Tongue (tissue), 2 donors: ENCODE data around the gene MICAL2. TPM values are rescaled to one million over a fixed set of nuclear protein-coding genes. Genes with fewer than 3 reads are reported as not detected.

Experiments used
- DNase-seq: peaks from one replicate; pipeline ENCODE4 v3.0.0-alpha.2; 2015
- total RNA-seq: library from RNA; depleted of rRNA; stranded (reverse); fragments of >200 nt; gene quantifications from one replicate; pipeline ENCODE4 v1.2.3, GENCODE V29; 2014

Gene MICAL2
- total RNA-seq, 1 donor from 2014 or later, result 16.9 TPM

- DNase-seq, result peak; percentile 47
These were observed 137.3 kb downstream of the MICAL2 start for GRCh38 chr11:12247543-12248254.

DNA sequence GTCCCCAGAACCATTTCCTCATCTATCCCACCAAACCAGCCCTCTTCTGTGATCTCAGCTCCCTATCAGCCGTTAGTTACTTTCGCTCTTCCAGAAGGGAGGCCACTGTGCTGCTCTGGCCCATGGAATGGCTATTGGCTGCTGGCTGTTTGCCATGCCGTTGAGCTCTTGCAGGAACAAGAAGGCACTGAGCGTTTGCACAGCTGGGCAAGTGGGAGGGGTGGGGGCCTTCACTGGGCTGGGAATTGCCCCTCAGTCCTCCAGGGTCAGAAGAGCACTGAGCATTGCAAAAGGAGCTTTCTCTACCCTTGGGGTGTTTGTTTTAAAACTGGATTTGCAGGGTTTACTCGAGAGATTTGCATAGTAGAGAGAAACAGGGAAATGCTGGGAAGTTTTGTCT, 137.9 kb downstream of the MICAL2 start:
- DNase-seq, result peak; percentile 92

DNA sequence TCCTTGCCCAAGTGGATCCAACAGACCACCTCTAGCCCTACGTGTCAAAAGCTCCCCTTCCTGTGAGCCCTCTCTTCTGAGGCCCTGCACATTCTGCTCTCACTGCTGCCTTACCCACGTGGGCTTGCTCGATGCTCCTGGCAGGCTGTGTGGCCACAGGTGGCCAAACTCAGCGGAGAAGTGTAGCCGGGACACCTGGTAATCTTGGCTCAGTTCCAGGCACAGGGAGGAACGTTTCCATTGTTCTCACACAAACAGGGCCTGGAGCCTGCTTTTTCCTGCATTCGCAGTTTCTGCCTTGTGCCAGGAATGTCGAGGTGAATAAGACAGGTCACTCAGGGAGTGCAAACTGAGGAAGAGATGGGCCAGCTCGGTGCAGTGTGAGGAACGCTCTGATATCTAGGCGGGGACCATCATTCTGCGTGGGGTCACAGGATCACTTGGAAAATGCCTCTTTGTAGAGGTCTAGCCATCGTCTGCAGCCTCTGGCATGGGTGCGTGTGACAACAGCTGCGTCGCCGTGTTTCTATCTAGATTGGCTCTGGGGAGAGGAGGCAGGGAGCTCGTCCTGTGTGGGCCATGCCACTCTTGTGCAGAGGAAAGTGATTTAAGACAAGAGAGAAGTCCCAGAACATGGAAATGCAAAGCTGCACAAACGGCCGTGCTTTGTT, 139.3 kb downstream of the MICAL2 start:
- DNase-seq, result peak; percentile 93

GRCh38 chr11:12251666-12252560, 141.5 kb downstream of the MICAL2 start:
- peak; percentile 45 for DNase-seq

- no peak for DNase-seq
These were observed 143.5 kb downstream of the MICAL2 start for GRCh38 chr11:12253843-12254281.

GRCh38 chr11:12258451-12258850, 148.1 kb downstream of the MICAL2 start:
- no peak for DNase-seq

DNA sequence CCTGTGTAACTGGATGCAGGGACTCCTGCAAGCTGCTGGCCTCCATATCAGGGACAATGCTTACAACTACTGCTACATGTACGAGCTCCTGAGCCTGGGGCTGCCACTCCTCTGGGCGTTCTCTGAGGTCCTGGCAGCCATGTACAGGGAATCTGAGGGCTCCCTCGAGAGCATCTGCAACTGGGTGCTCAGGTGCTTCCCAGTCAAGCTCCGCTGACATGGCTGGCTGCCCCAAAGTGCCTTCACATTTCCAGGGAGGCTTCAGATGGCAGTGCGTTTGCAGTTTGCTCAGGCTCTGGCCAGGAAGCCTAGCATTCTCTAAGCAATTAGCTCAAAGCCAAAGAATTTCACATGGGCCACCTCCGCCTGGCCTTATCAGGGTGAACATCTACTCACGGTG, 149.6 kb downstream of the MICAL2 start:
- DNase-seq, result no peak

DNA sequence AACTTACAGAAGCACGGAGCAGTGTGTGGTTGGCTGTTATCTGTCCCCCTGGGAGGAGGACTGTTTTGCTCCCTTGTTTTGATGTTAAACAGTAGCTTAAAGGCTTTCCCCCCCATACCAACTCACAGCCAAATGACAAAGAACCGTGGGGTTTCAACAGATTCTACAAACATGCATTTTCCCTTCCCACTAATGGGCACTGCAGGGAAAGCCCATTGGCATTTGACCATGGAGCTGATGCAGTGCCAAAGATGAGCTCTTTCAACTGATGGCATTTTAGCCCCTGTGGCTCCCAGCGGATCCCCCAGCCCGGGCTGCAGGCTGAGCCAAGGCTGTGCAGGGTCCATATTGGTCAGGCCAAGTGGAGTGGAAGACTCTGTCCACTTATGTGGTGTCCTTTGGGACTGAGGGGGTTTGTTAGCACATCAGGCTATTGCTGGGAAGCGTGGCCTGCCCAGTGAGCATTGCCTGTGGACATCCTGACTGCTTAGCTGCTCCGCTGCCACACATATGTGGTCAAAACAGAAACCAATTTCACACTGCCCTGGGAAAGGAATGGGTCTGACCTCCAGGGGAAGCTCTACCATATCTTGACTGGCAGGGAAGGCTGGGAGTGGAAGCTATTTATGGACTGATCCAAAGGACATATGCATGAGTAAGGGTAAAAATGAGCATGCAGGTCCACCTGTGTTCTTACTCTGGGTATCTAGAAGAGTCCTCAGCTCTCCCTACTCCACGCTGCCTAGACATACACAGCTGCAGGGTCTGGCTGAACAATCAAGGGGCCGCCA, 150.5 kb downstream of the MICAL2 start:
- no peak for DNase-seq

DNA sequence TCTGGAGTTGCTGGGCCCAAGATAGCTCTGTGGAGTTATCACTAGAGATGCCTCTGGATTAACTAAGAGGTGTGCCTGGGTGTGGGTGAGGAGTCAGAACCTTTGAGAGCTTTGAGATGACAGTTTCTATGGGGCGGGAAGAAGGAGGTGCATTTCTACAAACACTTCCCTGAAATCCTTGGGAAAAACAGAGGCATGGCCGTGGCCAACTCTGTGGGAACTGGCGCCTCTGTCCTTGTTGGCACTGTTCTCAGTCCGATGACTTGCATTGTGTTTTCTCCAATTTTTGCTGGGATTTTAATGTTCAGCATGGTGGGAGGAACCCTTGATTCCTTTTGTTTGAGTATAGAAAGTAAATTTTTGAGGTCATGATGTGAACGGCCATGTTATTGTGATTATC, 151.2 kb downstream of the MICAL2 start:
- DNase-seq, result no peak

GRCh38 chr11:12263141-12263693, 152.8 kb downstream of the MICAL2 start:
- no peak for DNase-seq

GRCh38 chr11:12264361-12264760, 154.0 kb downstream of the MICAL2 start:
- DNase-seq, result no peak

- DNase-seq, result no peak
These were observed 155.7 kb downstream of the MICAL2 start for GRCh38 chr11:12266132-12266531.

GRCh38 chr11:12266943-12267342, 156.6 kb downstream of the MICAL2 start:
- no peak for DNase-seq

DNA sequence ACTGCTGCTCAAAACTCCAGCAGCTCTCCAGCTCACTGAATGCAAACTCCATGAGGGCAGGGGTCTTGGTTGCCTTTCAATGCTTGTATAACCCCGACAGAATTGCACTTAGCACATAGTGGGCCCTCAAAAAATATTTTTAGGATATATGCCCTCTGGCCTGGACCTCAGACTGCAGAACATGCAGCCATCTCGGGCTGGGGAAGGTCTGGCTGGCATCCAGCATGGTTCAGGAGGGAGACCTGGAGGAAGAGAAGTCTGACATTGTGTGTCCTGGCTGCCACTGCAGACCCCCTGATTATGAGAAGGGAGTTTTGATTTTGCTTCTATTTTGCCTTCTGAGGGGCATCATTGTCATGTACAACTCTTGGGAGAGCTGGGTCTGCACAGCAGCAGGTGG, 157.5 kb downstream of the MICAL2 start:
- no peak for DNase-seq

DNA sequence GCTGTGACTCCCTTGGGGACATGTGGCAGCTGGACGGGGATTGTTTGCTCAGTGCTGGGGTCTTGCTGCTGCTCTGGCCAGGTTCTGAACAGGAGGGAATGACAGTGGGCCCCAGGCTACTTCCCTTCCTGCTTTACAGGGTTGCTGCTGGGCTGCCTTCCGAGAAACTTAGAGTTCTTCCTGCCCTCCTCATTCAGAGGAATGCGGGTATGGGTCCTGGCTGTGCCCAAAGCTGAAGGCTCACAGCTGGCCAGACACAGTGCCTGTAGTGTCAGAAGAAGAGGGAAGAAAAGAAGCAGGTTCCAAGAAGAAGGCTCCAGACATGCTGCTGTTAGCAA, 158.7 kb downstream of the MICAL2 start:
- peak; percentile 91 for DNase-seq

- DNase-seq, result peak; percentile 39
These were observed 159.2 kb downstream of the MICAL2 start for GRCh38 chr11:12269446-12270214.

DNA sequence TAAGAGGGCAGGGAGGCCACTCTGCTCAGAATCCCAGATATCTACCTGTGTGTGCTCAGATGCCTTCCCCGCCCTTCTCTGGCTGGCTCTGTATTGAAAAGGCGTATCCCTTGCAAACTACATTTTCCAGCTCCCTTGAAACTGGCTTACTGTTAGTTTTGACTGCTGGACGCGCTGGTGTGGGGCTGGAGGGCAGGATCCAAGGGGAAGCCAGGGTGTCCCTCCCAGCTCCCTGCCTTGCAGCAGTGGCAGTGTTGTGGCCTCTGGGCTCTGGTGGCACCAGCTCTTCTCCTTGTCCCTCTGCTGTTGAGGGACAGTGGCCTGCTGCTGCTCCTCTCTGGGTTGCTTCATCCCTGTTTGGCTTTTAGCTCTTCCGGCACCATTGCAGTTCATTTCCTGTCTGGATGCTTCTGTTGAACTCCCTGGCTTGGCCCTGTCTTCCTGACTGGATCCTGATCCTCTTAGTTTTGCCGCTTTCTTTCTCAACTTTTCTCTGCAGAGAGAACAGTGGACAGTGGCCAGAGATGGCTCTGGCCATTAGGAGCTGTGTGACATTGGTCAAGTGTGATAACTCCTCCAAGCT, 159.9 kb downstream of the MICAL2 start:
- DNase-seq, result peak; percentile 82

DNA sequence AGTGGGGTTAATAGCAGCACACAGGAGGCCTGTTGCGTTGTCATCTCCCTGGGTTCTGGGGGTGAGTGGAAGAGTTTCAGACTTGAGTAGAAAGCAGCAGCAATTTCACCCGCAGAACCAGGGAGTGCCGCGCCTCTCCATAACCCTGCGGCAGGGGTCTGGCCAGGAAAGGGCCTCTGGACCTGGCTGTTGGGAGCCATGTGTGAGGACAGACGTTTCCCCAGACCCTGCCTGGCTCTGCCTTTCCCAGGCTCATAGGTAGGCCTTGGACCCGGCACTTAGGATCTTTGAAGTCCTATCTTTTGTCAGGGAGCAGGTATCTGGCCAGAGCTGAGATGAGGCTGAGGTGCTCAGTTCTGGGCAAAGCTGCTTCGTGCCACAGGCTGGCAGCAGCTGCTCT, 160.4 kb downstream of the MICAL2 start:
- DNase-seq, result no peak

- DNase-seq, result no peak
These were observed 160.9 kb downstream of the MICAL2 start for GRCh38 chr11:12271241-12271640.

DNA sequence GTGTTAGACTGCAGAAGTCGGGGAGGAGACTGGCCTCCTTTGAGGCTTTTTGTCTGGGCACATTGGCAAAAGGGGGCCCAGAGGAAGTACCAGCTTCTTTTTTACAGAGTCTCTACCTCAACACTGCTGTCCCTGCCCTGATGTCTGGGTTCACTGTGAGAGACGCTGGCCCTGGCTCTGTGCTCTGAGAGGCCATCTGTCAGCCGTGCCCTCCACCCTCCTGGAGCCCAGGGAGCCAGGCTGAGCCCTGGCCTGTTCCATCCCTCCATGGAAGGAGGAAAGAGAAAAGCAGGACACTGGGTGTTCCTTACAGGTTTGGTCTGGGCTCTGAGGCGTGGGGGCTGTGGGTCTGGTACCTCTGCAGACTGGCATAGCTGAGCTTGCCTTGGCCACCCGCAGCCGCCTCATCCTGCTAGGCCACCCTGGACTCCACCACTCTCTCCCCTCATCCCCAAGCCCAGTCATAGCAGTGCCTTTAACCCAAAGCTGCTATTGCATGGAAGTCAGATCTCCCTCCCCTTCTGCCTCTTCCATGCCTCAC, 161.5 kb downstream of the MICAL2 start:
- DNase-seq, result no peak
